Heart right ventricle (tissue), 16 donors: ENCODE data around the gene ECHDC1. TPM values are rescaled to one million over a fixed set of nuclear protein-coding genes. Genes with fewer than 3 reads are reported as not detected.
A peak's percentile ranks its signal among the peaks of the same experiment; 100 is the strongest.

Experiments
- ATAC-seq, 8 donors: fragments of 200-7000 bp; cut with Tn5 transposase; one replicate each; pipeline ENCODE4 v1.9.1; 2020; ENCODE audit warnings: mild to moderate bottlenecking in 8 of 8, moderate library complexity in 8 of 8, moderate number of reproducible peaks in 1 of 8
- DNase-seq, 2 donors: peaks; one replicate each; pipeline ENCODE4 v3.0.0-alpha.2; 2020
- H3K27ac ChIP-seq, 10 donors: fragments of 200-600 bp; sonication (generic) in 2 of 10; one replicate each; pipeline versions ENCODE4 v1.5.0 to v1.8.0; 2020 to 2022; ENCODE audit warnings: mild to moderate bottlenecking in 3 of 10
- H3K27me3 ChIP-seq, 7 donors: fragments of 200-600 bp; one replicate each; pipeline ENCODE4 v1.8.0; 2021 to 2022; ENCODE audit warnings: mild to moderate bottlenecking in 2 of 7
- H3K36me3 ChIP-seq, 9 donors: fragments of 200-600 bp; sonication (generic) in 1 of 9; one replicate each; pipeline versions ENCODE4 v1.5.0 to v1.8.0; 2020 to 2022; ENCODE audit warnings: mild to moderate bottlenecking in 2 of 9
- H3K4me1 ChIP-seq, 9 donors: fragments of 200-600 bp; sonication (generic) in 1 of 9; one replicate each; pipeline versions ENCODE4 v1.5.0 to v1.8.0; 2020 to 2022; ENCODE audit warnings: mild to moderate bottlenecking in 4 of 9
- H3K4me3 ChIP-seq, 10 donors: fragments of 200-600 bp; sonication (generic) in 2 of 10; one replicate each; pipeline versions ENCODE4 v1.5.0 to v1.8.0; 2020 to 2022; ENCODE audit warnings: mild to moderate bottlenecking in 7 of 10, moderate library complexity in 2 of 10
- H3K9me3 ChIP-seq, 11 donors: fragments of 200-600 bp in 10 of 11; sonication (generic) in 2 of 11; one replicate each; pipeline versions ENCODE4 v1.5.0 to v1.8.0; 2013 to 2022; ENCODE audit warnings: mild to moderate bottlenecking in 2 of 11, control low read depth in 1 of 11, moderate library complexity in 1 of 11
- WGBS, 2 donors: extraction: QIAGEN DNeasy Blood & Tissue Kit; methylation state at CpG; one replicate each; pipeline ENCODE4 v1.1.7; 2013; ENCODE audit warnings: inconsistent platforms in 1 of 2; 5-methylcytosine and 5-hydroxymethylcytosine counted together
- intact Hi-C, 10 donors: fragments of 100-400 bp; cut with DNase I; formaldehyde crosslinking; loops; one replicate each; pipeline versions ENCODE4 v1.11.1 to v1.14.2; 2022
- polyA plus RNA-seq, 2 donors: library from polyadenylated mRNA; stranded (reverse); fragments of 200-250 nt; gene quantifications; one replicate each; pipeline ENCODE4 v1.2.3, GENCODE V29; 2013
- total RNA-seq, 10 donors: library from RNA; stranded (reverse); fragmentation: NEBNext Ultra II Directional in 3 of 10; extraction: Animal tissue kit (Norgen Biotek cat#: 25700) in 3 of 10; gene quantifications; one replicate each; pipeline versions ENCODE4 v1.2.1 to v1.2.4, GENCODE V29; 2021 to 2023
- TF ChIP-seq, protein P1 (sequence below), 9 donors: fragments of 200-600 bp; sonication (generic) in 2 of 9; IDR thresholded peaks; one replicate each; pipeline versions ENCODE4 v1.5.0 to v1.8.0; 2021 to 2022; ENCODE audit warnings: antibody characterized with exemption in 9 of 9, mild to moderate bottlenecking in 5 of 9, moderate library complexity in 1 of 9
- donor health status: Arrhythmogenic right ventricular cardiomyopathy.
- donor health status: ischemic (EF 13 %, LVEDD 7.1; RV severe dilation, severe dysfunction).
- donor health status: healthy with polysubstance abuse.
- donor health status: DM: no; HTN: yes; CAD: no.
- donor health status: DM: no; HTN: no; CAD: no.
- donor health status: ischemic (EF 25% LVEDD 6.9; RV normal size, moderate dysfunction).
- donor health status: ischemic (EF 25% LVEDD 5.7; RV mildly dilated, moderate dysfunction).
- donor health status: healthy.
- donor health status: DM: yes; HTN: yes; CAD: no.
- donor health status: Ischemic cardiomyopathy.
- donor health status: ischemic (EF 35%, LVEDD 5.7; RV mildly dilated, moderate dysfunction).
- donor health status: nonischemic (EF 11% LVEDD 7.7; RV severe dilation, severe dysfunction).
- donor health status: DM: yes; HTN: yes; CAD: no.
- donor health status: PGD.
- donor health status: ischemic (EF 29% LVEDD 5.4; RV normal size, mild dysfunction).
- donor health status: nonischemic (EF 23%, LVEDD 6.1; RV moderate dilation, normal function).

Gene ECHDC1
- total and polyA plus RNA-seq, 12 donors = 19.5 to 45.3 (median 37.1) TPM

DNA sequence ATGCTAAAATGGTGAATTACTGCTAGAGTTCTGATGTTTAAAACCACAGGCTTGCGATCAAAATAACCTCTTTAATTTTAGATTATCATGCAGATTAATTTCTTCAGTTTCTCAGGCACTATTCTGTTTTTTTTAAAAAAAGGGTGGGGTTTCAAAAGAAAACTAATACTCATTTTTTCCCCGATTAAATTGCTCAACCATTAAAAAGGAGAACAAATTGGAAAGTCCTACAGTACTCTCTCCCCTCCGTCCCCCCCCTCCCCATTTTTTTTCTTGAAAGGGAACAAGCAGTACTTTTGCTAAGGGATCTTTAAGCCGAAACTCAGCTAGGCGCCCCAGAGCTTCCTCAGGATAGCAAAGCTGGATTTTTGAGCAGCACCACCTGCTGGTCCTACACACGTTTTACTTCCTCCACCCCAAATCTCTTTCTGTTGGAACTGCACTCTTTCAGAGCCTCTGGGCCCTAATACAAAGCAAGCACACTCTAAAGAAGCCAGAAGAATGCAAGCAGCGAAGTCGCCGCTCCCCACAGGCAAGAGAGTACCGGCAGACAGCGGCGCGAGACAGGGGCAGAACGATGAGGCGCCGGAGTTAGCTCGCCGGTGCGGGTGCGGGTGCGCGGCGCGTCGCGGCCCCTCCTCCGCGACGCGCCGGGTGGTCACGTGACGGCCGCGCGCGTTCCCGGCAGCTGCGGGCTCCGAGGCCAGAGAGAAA is 77.1 kb downstream of the ECHDC1 start, which contains the start of gene RNF146:
Gene RNF146, plus strand, starts transcription at position 687 of the 714 bp plus-strand sequence. CDS start 13,475 bp downstream, outside the sequence.
- WGBS, 2 donors = 0 to 1% methylated on average over 40 of the region's 40 CpGs
- intact Hi-C loops = loop anchor here in 3 of 10 donors (5.0 to 10.0 kb wide), 3 partner anchors 72 to 1232 kb away; no protein-coding TSS in a partner anchor
- TF ChIP-seq, protein P1, sequence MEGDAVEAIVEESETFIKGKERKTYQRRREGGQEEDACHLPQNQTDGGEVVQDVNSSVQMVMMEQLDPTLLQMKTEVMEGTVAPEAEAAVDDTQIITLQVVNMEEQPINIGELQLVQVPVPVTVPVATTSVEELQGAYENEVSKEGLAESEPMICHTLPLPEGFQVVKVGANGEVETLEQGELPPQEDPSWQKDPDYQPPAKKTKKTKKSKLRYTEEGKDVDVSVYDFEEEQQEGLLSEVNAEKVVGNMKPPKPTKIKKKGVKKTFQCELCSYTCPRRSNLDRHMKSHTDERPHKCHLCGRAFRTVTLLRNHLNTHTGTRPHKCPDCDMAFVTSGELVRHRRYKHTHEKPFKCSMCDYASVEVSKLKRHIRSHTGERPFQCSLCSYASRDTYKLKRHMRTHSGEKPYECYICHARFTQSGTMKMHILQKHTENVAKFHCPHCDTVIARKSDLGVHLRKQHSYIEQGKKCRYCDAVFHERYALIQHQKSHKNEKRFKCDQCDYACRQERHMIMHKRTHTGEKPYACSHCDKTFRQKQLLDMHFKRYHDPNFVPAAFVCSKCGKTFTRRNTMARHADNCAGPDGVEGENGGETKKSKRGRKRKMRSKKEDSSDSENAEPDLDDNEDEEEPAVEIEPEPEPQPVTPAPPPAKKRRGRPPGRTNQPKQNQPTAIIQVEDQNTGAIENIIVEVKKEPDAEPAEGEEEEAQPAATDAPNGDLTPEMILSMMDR (IDR thresholded peaks at IDR 0.05) = peak; percentile 53 to 87 (median 69)

DNA sequence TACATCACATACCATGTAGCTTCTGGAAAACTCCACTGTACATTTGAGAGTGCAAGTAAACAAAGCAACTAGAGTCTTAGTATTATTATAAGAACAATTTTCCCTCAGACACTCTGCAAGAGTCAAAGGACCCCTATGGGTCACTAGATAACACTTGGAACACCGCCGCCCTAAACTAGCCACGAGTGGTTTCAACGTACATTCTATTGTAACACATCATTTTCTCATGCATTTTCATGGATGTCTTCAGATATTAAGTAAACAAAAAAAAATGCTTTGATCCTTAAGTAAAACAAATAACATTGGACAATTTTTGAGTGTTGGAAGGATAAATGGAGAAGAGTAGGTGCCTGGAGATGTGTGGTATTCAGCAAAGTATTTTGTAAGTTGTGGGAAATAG is 79.9 kb downstream of the ECHDC1 start:
- TF ChIP-seq, protein P1 (IDR thresholded peaks at IDR 0.05) = no peak
- no peaks in the 10 kb centered on the region for H3K9me3 ChIP-seq
- DNase-seq = no peak
- no peak for ATAC-seq
- H3K27me3 ChIP-seq = no peaks in the 10 kb centered on the region
- H3K36me3 ChIP-seq = no peaks in the 10 kb centered on the region
- no peak overlapping the region for H3K4me3 ChIP-seq
- WGBS, 2 donors = 63 to 69% methylated on average over 4 of the region's 4 CpGs
- H3K4me1 ChIP-seq = peaks cover 0 to 17% (median 12%) of the 10 kb centered on the region in 9 donors
- no peak overlapping the region for H3K27ac ChIP-seq
- intact Hi-C loops = loop anchor here in 3 of 10 donors (5.0 to 10.0 kb wide), 3 partner anchors 69 to 1229 kb away; no protein-coding TSS in a partner anchor

More for the DNA sequence above, 77.1 kb downstream of the ECHDC1 start, which contains the start of gene RNF146:
- peaks cover 0 to 45% (median 40%) of the 10 kb centered on the region in 9 donors for H3K4me1 ChIP-seq
- H3K4me3 ChIP-seq = peak within 1 kb of the TSS; percentile 74 to 97 (median 86)
- no peaks in the 10 kb centered on the region for H3K9me3 ChIP-seq
- peak within 1 kb of the TSS; percentile 95 to 100 (median 99) for H3K27ac ChIP-seq
- H3K36me3 ChIP-seq = no peaks in the 10 kb centered on the region
- no peaks in the 10 kb centered on the region for H3K27me3 ChIP-seq
- DNase-seq (peak; percentile 81 to 84), ATAC-seq (peak; percentile 94 to 98 (median 96))

DNA sequence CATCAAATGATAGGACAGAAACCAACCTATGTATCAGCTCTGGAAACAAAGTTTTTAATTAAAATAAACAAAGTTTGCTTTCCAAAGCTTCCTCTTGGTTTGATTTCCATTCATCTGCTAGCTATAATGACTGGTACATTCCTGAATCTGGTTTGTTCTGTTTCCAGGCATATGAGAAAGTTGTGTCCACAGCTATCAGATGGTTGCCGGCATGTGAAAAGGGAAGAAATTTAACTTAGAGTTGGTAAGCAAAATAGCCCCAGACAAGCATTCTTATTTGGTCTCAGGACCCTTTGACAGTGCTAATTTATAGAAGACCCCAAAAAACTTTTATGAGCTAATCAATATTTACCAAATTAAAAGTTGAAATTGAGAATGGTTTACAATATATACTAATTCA is 80.5 kb downstream of the ECHDC1 start:
- Histone ChIP-seq H3K4me1 (peaks cover 0 to 11% (median 8%) of the 10 kb centered on the region in 9 donors), H3K27me3 (no peaks in the 10 kb centered on the region), H3K9me3 (no peaks in the 10 kb centered on the region), H3K36me3 (no peaks in the 10 kb centered on the region), H3K27ac (no peak overlapping the region), H3K4me3 (no peak overlapping the region)
- WGBS, 2 donors = 86 to 91% methylated on average over 1 of the region's 1 CpG
- no peak for ATAC-seq
- TF ChIP-seq, protein P1 (IDR thresholded peaks at IDR 0.05) = no peak
- intact Hi-C loops = loop anchor here in 3 of 10 donors (5.0 to 10.0 kb wide), 3 partner anchors 68 to 1228 kb away; no protein-coding TSS in a partner anchor
- no peak for DNase-seq

DNA sequence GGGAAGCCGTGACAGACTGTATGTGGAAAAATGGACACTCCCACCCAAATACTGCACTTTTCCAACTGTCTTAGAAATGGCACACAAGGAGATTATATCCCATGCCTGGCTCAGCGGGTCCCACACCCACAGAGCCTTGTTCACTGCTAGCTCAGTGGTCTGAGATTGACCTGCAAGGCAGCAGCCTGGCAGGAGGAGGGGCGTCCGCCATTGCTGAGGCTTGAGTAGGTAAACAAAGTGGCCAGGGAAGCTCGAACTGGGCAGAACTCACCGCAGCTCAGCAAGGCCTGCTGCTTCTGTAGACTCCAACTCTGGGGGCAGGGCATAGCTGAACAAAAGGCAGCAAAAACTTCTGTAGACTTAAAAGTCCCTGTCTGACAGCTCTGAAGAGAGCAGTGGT is 88.1 kb downstream of the ECHDC1 start:
- Histone ChIP-seq H3K27me3 (no peaks in the 10 kb centered on the region), H3K4me3 (no peak overlapping the region), H3K4me1 (no peaks in the 10 kb centered on the region), H3K27ac (no peak overlapping the region), H3K9me3 (no peaks in the 10 kb centered on the region), H3K36me3 (no peaks in the 10 kb centered on the region)
- ATAC-seq = no peak
- 89 to 97% methylated on average over 6 of the region's 6 CpGs for WGBS, 2 donors
- intact Hi-C loops = no loop called here
- TF ChIP-seq, protein P1 (IDR thresholded peaks at IDR 0.05) = no peak
- no peak for DNase-seq
